COLO829 (cell line): ENCODE measurements around the gene COMMD7.
"Not testable (repeated sequence)": the region's sequence is repeated elsewhere in the genome, so short reads cannot be mapped to it uniquely, and the experiment has no call there.

ENCODE experiments used
- DNase-seq: peaks from one replicate; pipeline ENCODE4 v3.0.0; 2012; ENCODE audit warnings: low spot score

The COMMD7 gene

GRCh38 chr20:32765230-32765875, 22.1 kb upstream of the COMMD7 start:
- DNase-seq = not testable (repeated sequence)

DNA sequence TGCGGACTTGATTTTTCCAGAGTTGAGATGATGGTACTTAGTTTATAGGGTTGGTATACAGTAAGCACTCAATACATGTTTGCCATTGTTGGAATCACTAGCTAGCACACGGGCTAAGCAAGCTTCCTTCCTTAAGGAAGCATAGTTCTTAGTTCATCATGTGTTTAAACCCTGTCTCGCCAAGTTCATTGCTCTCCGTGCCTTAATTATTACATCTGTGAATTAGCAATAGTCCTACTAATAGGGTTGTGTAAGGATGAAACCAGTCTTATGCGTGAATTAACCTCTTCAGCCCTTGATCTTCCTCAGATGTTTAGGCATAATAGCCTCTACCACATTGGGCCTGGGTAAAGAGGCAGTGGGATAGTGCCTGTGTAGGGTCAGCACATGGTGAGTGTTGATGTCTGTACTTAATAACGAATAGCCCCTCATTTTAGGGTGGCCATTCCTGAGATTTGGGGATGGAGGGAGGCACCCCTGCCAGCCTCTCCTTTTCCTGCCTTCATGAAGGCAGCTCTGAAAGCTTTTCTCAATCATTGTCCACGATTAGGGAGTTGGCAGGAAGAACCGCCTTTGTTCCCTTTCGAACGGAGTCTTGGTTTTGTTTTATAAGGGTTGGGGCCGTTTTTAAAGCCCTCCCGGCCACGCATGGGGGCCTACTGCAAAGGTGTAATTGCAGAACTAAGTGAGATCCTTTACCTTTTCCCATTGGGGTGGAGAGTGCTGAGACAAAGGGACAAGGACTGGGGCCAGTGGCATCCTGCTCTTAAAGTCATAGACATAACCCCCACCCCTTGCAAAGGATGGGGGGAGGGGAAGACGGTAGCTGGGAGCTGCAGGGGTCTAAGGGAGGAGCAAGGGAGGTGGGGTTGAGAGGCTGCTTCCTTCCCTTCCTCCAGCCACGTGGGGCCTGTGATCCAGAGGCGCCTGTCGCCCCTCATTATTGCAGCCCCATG, 21.0 kb upstream of the COMMD7 start:
- DNase-seq = no peak

- DNase-seq = no peak
Measured at GRCh38 chr20:32763202-32764004, 20.1 kb upstream of the COMMD7 start.

DNA sequence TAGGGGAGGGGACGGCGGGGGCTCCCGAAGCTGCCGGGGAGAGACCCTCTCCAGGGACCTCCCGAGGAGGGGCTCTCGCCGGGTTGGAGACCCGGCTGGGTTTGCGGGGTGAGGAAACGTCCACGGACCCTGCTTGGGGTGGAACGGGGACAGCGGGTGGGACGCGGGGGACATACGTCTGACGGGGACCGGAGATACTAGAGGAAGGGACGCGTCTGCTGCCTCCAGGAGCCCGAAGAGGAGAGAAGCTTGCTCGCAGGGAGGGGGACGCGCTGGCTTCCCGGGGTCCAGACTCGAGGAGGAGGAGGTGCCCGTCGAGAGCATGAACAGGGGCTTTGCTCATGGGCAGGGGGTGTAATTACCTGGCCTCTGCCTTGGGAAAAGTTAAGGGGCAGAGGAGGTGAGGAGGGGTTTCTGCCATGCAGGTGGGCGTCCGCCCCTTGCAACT, 19.5 kb upstream of the COMMD7 start:
- no peak for DNase-seq

DNA sequence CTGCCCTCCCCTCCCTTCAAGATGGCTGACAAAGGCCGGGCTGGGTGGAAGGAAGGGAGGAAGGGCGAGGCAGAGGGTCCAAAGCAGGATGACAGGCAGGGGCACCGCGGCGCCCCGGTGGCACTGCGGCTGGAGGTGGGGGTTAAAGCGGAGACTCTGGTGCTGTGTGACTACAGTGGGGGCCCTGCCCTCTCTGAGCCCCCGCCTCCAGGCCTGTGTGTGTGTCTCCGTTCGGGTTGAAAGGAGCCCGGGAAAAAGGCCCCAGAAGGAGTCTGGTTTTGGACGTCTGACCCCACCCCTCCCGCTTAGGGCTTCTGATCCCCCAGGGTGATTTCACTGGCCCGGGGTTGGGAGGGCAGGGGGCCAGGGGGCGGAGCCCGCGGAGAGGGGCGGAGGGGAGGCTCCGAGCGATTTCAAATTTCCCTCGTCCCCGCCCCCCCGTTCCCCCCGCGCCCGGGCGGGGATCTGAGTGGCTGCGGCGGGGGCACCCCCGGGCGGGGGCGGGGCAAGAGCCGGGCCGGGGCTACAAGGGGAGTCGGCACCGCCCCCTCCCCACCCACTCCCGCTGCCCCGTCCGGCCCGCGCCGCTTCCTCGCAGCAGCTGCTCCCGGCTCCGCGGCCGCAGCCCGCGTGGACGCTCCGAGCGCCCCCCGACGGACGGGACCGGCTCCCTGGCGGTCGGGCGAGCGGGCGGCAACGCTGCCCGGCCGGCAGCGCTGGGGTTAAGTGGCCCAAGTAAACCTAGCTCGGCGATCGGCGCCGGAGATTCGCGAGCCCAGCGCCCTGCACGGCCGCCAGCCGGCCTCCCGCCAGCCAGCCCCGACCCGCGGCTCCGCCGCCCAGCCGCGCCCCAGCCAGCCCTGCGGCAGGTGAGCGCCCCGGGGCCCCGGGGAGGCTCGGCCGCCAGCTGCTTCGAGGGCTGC, 18.8 kb upstream of the COMMD7 start, which contains the start of gene DNMT3B:
TSS of gene DNMT3B (plus strand) at position 555 of the 923 bp plus-strand sequence. CDS start 17,939 bp downstream, outside the sequence.
- DNase-seq = peak; percentile 78

- DNase-seq = no peak
Measured at GRCh38 chr20:32761417-32761830, 18.2 kb upstream of the COMMD7 start.

DNA sequence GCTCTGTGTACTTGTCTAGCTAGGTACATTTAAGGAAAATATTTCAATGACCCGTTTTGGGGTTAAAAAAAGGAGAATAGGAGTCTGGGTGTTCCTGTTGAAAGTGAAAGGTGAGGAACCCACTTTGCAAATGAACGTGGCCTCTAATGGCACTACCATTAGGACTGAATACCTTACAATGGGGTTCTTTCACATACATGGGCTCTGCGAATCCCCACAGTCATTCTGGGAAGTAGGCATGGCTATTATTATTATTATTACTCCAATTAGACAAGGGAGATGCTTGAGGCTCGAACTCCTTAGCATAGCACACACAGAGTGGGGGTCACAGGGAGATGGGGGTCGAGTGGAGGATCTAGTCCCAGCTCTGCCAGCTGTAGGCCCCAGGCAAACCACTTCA, 12.9 kb upstream of the COMMD7 start:
- no peak for DNase-seq

DNA sequence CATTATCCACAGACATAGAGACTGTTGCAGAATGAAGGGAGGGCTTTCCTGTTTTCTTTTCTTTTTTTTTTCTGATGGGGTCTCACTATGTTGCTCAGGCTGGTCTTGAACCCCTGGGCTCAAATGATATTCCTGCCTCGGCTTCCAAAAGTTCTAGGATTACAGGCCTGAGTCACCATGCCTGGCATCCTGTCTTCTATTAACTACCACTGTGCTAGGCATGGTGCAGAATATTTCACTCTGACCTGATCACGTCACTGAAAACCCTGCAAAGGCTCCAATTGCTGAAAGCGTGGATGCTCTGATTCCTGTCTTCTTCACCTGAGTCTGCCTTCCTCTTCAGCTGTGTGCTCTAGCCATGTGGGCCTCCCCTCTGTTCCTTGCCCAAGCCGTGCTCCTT, 10.5 kb upstream of the COMMD7 start:
- DNase-seq = no peak

GRCh38 chr20:32752458-32753250, 9.4 kb upstream of the COMMD7 start:
- no peak for DNase-seq

- no peak for DNase-seq
Measured at GRCh38 chr20:32751702-32752457, 8.6 kb upstream of the COMMD7 start.

GRCh38 chr20:32751293-32751692, 8.0 kb upstream of the COMMD7 start:
- no peak for DNase-seq

DNA sequence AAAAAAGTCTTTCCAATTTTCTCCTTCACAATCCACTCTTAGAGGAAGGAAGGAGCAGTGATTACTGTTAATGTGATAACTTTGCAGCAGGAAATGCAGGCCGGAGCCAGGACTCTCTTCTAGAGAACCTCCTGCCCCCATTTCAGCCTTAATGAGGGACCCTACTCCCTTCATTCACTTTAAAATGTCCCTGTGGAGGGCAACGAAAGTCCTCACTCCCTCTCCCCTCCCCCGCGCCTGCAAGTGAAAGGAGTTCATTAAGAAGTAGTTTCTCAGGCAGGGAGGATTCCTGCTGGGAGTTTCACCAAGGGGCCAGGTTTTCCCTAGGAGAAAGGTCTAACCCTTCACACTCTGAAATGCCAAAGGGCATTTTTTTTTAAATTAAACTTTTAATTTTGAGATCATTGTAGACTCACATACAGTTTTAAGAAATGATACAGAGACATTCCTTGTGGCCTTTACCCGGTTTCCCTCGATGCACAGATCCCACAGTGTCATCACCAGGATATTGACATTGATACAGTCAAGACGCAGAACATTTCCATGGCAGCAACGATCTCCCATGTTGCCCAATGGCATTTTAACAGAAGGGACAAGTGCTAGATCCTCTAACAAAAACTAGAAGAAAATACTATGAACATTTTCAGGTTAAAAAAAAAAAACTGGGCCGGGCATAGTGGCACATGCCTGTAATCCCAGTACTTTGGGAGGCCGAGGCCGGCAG, 6.8 kb upstream of the COMMD7 start:
- no peak for DNase-seq

GRCh38 chr20:32742322-32743236, 688 bp downstream of the COMMD7 start:
- no peak for DNase-seq

- DNase-seq = no peak
Measured at GRCh38 chr20:32741151-32741550, 2.1 kb downstream of the COMMD7 start.

- DNase-seq = peak; percentile 51
Measured at GRCh38 chr20:32737371-32738223, 5.7 kb downstream of the COMMD7 start.

GRCh38 chr20:32731882-32732266, 11.4 kb downstream of the COMMD7 start:
- DNase-seq = no peak

DNA sequence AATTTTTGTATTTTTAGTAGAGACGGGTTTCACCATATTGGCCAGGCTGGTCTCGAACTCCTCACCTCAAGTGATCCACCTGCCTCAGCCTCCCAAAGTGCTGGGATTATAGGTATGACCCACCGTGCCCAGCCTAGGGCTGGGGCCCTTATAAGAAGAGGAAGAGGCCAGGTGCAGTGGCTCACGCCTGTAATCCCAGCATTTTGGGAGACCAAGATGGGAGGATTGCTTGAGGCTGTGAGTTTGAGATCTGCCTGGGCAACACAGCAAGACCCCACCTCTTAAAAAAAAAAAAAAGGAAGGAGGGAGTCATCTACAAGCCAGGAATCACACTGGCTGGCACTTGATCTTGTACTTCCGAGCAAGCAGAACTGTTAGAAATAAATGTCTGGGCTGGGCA, 13.9 kb downstream of the COMMD7 start:
- DNase-seq = not testable (repeated sequence)
